Measurements from ENCODE around the gene LIMS2. TPM values are rescaled to one million over a fixed set of nuclear protein-coding genes. Genes with fewer than 3 reads are reported as not detected.

Gene LIMS2
- total RNA-seq, 1 donor: 14.8 TPM

DNA sequence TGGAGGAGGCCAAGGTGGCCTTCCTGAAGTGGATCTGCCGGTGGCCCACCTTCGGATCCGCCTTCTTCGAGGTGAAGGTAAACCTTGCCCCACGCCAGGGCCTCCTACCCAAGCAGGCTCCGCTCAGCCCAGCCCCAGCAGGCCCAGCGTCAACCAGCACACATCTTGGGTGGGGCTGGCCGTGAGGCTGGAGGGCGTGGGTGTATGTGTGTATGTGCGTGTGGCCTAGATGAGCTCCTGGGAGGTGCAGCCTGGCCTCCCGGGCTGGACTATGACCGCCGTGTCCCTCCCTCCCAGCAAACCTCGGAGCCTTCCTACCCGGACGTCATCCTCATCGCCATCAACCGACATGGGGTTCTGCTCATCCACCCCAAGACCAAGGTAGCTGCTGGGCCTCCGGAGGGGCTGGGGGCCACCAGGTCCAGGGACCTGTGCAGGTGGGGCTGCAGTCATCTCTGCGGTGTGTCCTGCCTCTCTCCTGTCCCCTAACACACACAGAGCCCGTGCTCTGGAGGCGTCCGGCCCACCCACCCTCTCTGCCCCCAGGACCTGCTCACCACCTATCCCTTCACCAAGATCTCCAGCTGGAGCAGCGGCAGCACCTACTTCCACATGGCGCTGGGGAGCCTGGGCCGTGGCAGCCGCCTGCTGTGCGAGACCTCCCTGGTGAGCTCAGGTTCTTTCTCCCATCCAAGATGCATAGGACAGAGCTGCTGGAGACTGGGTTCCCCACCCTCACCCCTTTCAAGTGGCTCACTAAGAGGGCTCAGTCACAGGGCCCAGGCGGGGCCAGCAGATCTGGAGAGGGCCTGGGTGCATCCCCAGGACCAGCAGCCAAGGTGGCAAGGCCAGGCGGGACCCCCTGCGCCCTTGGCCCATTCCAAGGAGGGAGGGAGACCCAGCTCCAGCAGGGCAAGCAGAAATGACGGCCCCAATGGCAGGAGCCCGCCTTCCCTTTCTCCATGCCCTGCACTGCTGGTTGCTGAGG lies 38.8 kb downstream of the LIMS2 start:
- TF ChIP-seq, protein P1, sequence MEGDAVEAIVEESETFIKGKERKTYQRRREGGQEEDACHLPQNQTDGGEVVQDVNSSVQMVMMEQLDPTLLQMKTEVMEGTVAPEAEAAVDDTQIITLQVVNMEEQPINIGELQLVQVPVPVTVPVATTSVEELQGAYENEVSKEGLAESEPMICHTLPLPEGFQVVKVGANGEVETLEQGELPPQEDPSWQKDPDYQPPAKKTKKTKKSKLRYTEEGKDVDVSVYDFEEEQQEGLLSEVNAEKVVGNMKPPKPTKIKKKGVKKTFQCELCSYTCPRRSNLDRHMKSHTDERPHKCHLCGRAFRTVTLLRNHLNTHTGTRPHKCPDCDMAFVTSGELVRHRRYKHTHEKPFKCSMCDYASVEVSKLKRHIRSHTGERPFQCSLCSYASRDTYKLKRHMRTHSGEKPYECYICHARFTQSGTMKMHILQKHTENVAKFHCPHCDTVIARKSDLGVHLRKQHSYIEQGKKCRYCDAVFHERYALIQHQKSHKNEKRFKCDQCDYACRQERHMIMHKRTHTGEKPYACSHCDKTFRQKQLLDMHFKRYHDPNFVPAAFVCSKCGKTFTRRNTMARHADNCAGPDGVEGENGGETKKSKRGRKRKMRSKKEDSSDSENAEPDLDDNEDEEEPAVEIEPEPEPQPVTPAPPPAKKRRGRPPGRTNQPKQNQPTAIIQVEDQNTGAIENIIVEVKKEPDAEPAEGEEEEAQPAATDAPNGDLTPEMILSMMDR (IDR thresholded peaks at IDR 0.05; ENCODE audit: extremely low read depth, low read depth, low read length): no peak
- no peak overlapping the region for H2AFZ ChIP-seq (ENCODE audit: low read length)
- no peaks in the 10 kb centered on the region for H4K20me1 ChIP-seq (ENCODE audit: insufficient read depth, low read length)
- no peaks in the 10 kb centered on the region for H3K9me3 ChIP-seq (ENCODE audit: low read depth, low read length)
- peaks cover 11% of the 10 kb centered on the region for H3K4me1 ChIP-seq (ENCODE audit: insufficient read depth, low read length)
- DNase-seq (ENCODE audit: insufficient read length, low spot score, missing footprints): no peak
- H3K36me3 ChIP-seq (ENCODE audit: insufficient read depth, low read length): no peaks in the 10 kb centered on the region
- H3K4me3 ChIP-seq (ENCODE audit: insufficient read depth, low read length): no peak overlapping the region
- H3K79me2 ChIP-seq (ENCODE audit: insufficient read depth, low read length): no peaks in the 10 kb centered on the region
- no peak overlapping the region for H3K4me2 ChIP-seq (ENCODE audit: insufficient read depth, low read length)
- no peak overlapping the region for H3K27ac ChIP-seq (ENCODE audit: low read depth, low read length)
- H3K27me3 ChIP-seq (ENCODE audit: insufficient read depth, low read length): no peaks in the 10 kb centered on the region

DNA sequence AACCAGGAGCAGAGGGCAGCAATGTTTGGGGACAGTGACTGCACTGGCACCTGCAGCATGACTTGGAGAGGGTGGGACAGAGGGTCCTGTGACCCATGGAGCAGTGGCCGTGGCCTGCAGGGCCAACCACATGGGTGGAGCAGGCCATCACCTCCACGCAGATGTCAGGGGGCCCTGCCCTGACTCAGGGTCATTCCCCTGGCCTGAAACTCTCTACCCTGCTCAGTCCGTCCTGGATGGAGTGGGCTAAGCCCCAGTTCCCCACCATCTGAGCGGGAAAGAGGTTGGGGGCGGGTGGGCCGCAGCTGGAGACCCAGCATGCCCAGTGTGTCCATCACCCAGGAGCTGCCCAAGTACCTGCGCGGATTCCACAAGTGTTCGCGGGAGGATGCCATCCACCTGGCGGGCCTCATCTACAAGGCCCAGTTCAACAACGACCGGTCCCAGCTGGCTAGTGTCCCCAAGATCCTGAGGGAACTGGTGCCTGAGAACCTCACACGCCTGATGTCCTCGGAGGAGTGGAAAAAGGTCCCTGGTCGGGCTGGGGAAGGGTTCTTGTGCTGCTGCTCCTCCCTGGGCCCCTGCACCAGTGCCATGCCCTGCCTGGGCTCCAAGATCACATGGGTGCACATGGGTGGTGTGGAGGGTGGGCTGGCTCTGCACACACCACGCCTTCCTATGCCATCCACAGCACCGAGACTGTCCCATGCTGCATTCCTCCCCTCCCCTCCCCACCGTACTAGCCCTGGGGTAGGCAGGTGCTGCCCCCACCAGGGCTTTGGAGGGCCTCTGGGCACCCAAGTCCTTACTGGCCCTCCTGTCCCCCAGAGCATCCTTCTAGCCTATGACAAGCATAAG lies 39.7 kb downstream of the LIMS2 start:
- H2AFZ ChIP-seq (ENCODE audit: low read length): no peak overlapping the region
- H3K36me3 ChIP-seq (ENCODE audit: insufficient read depth, low read length): no peaks in the 10 kb centered on the region
- no peaks in the 10 kb centered on the region for H3K27me3 ChIP-seq (ENCODE audit: insufficient read depth, low read length)
- no peak for DNase-seq (ENCODE audit: insufficient read length, low spot score, missing footprints)
- no peaks in the 10 kb centered on the region for H3K9me3 ChIP-seq (ENCODE audit: low read depth, low read length)
- TF ChIP-seq, protein P1 (IDR thresholded peaks at IDR 0.05; ENCODE audit: extremely low read depth, low read depth, low read length): no peak
- H4K20me1 ChIP-seq (ENCODE audit: insufficient read depth, low read length): no peaks in the 10 kb centered on the region
- H3K79me2 ChIP-seq (ENCODE audit: insufficient read depth, low read length): no peaks in the 10 kb centered on the region
- peaks cover 11% of the 10 kb centered on the region for H3K4me1 ChIP-seq (ENCODE audit: insufficient read depth, low read length)
- no peak overlapping the region for H3K4me2 ChIP-seq (ENCODE audit: insufficient read depth, low read length)
- H3K27ac ChIP-seq (ENCODE audit: low read depth, low read length): no peak overlapping the region
- no peak overlapping the region for H3K4me3 ChIP-seq (ENCODE audit: insufficient read depth, low read length)

DNA sequence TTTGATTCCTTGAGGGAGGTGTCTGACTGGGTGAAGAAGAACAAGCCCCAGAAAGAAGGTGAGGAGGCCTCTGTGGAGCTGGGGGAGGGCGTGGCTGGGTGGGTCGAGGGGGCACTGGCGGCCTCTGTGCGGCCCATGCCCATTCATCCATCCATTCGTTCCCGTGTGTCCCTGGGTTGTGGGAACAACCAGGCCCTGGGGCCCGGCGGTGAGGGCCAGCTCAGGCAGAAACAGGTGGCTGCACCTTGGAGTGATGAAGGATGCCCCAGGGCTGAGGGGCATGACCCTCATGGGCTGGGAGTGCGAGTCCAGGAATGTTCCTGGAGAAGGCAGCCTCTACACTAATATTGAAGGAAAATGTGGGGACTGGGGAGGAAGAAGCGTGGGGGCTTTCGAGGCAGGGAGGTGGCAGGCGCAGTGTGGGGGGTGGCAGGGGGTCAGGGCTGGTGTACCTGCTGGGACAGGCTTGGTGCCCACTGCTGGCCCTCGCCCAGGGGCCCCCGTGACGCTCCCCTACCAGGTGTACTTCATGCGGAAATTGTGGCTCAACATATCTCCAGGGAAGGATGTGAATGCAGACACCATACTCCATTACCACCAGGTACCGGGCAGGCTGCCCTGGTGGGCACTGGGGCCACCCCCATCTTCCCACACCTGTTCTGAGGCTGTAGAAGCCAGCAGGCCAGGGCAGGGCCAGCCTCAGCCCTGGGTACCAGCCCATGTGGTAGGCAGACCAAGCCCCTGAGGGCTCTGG lies 40.5 kb downstream of the LIMS2 start:
- Histone ChIP-seq H3K27me3 (ENCODE audit: insufficient read depth, low read length) (no peaks in the 10 kb centered on the region), H2AFZ (ENCODE audit: low read length) (no peak overlapping the region), H4K20me1 (ENCODE audit: insufficient read depth, low read length) (no peaks in the 10 kb centered on the region), H3K4me3 (ENCODE audit: insufficient read depth, low read length) (no peak overlapping the region), H3K79me2 (ENCODE audit: insufficient read depth, low read length) (no peaks in the 10 kb centered on the region), H3K9me3 (ENCODE audit: low read depth, low read length) (no peaks in the 10 kb centered on the region), H3K4me2 (ENCODE audit: insufficient read depth, low read length) (no peak overlapping the region), H3K36me3 (ENCODE audit: insufficient read depth, low read length) (no peaks in the 10 kb centered on the region), H3K4me1 (ENCODE audit: insufficient read depth, low read length) (peaks cover 11% of the 10 kb centered on the region), H3K27ac (ENCODE audit: low read depth, low read length) (no peak overlapping the region)
- DNase-seq (ENCODE audit: insufficient read length, low spot score, missing footprints): peak; percentile 86
- TF ChIP-seq, protein P1 (IDR thresholded peaks at IDR 0.05; ENCODE audit: extremely low read depth, low read depth, low read length): no peak
